Loucy (cell line): ENCODE results near the gene C22orf23.

Experiments
- H2AFZ ChIP-seq: fragments of 200-600 bp; sonication (generic); 2 replicates; pipeline ENCODE4 v1.6.0; 2016; ENCODE audit warnings: antibody characterized with exemption, mild to moderate bottlenecking, low read length, moderate library complexity
- H3F3A ChIP-seq: fragments of 200-600 bp; 2 replicates; pipeline ENCODE4 v1.6.0; 2016; ENCODE audit warnings: antibody characterized with exemption, low read depth, mild to moderate bottlenecking
- H3K27me3 ChIP-seq: fragments of 200-600 bp; sonication (generic); 2 replicates; pipeline ENCODE4 v1.6.1; 2014; ENCODE audit warnings: low read length, mild to moderate bottlenecking; ENCODE audit not compliant: insufficient read depth, poor library complexity, severe bottlenecking
- H3K36me3 ChIP-seq: fragments of 200-600 bp; sonication (generic); 2 replicates; pipeline ENCODE4 v1.6.1; 2016; ENCODE audit warnings: low read length; ENCODE audit not compliant: insufficient read depth
- H3K4me1 ChIP-seq: fragments of 200-600 bp; sonication (generic); 2 replicates; pipeline ENCODE4 v1.5.1; 2014; ENCODE audit warnings: low read length, mild to moderate bottlenecking; ENCODE audit not compliant: insufficient read depth, poor library complexity, severe bottlenecking
- H3K4me2 ChIP-seq: fragments of 200-600 bp; sonication (generic); 2 replicates; pipeline ENCODE4 v1.6.0; 2014; ENCODE audit warnings: antibody characterized with exemption, low read length, low read depth, mild to moderate bottlenecking; ENCODE audit not compliant: poor library complexity, severe bottlenecking
- H3K4me3 ChIP-seq: fragments of 200-600 bp; sonication (generic); 2 replicates; pipeline ENCODE4 v1.5.1; 2014; ENCODE audit warnings: low read length, mild to moderate bottlenecking, mixed read lengths; ENCODE audit not compliant: poor library complexity, severe bottlenecking
- H3K79me2 ChIP-seq: fragments of 200-600 bp; sonication (generic); 2 replicates; pipeline ENCODE4 v1.6.1; 2014; ENCODE audit warnings: low read length; ENCODE audit not compliant: insufficient read depth
- H3K9ac ChIP-seq: fragments of 200-600 bp; sonication (generic); 2 replicates; pipeline ENCODE4 v1.6.0; 2014; ENCODE audit warnings: mild to moderate bottlenecking, low read depth, low read length, moderate library complexity; ENCODE audit not compliant: poor library complexity, severe bottlenecking
- H3K9me2 ChIP-seq: fragments of 200-600 bp; sonication (generic); replicated peaks from 2 replicates; pipeline ENCODE4 v1.6.1; 2016; ENCODE audit warnings: low read depth, low read length, mixed read lengths
- H3K9me3 ChIP-seq: fragments of 200-600 bp; sonication (generic); 2 replicates; pipeline ENCODE4 v1.6.1; 2014; ENCODE audit warnings: mild to moderate bottlenecking, antibody characterized with exemption, low read length, low read depth; ENCODE audit not compliant: insufficient read depth
- H4K20me1 ChIP-seq: fragments of 200-600 bp; sonication (generic); 2 replicates; pipeline ENCODE4 v1.6.0; 2014; ENCODE audit warnings: antibody characterized with exemption, low read length, mild to moderate bottlenecking; ENCODE audit not compliant: insufficient read depth, poor library complexity, severe bottlenecking
- EZH2phosphoT487 ChIP-seq: fragments of 200-600 bp; IDR thresholded peaks from 2 replicates; pipeline ENCODE4 v1.6.1; 2018; ENCODE audit warnings: antibody characterized with exemption, mild to moderate bottlenecking, moderate library complexity, borderline replicate concordance
- TF ChIP-seq, protein P1 (sequence below): fragments of 200-600 bp; sonication (generic); conservative IDR thresholded peaks from 2 replicates; pipeline ENCODE4 v1.5.1; 2014; ENCODE audit warnings: mild to moderate bottlenecking, antibody characterized with exemption, low read length

C22orf23 gene

DNA sequence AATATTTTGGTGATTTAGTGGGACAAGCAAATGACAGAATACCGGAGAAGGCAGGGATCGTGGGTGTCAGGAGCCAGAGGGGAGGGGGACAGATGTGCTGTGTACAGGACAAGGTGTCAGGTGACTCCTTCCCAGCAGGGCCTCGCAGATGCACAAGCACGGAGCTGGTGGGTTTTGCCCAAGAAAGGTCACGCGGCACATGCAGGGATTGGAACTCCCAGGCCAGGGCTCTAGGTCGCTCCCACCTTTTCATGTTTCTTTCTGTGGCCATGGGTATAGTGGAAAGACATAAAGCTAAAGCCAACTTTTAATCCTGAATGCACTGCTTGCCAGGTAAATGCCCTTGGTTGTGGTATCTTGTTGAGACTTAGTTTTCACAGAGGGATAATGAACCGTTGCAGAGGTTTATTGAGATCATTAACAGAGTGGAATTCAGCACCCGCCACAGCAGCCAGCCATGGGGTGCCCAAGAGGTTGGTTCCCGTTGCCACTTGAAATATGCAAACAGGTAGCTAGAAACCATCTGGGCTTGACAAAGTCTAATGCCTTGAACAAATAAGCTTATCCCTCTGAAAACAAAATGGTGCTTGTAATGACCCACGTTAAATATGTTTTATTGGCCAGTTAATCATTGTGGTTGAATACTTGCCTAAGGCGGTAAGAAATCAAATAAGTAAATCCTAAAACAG, 10.1 kb downstream of the C22orf23 start:
- TF ChIP-seq, protein P1, sequence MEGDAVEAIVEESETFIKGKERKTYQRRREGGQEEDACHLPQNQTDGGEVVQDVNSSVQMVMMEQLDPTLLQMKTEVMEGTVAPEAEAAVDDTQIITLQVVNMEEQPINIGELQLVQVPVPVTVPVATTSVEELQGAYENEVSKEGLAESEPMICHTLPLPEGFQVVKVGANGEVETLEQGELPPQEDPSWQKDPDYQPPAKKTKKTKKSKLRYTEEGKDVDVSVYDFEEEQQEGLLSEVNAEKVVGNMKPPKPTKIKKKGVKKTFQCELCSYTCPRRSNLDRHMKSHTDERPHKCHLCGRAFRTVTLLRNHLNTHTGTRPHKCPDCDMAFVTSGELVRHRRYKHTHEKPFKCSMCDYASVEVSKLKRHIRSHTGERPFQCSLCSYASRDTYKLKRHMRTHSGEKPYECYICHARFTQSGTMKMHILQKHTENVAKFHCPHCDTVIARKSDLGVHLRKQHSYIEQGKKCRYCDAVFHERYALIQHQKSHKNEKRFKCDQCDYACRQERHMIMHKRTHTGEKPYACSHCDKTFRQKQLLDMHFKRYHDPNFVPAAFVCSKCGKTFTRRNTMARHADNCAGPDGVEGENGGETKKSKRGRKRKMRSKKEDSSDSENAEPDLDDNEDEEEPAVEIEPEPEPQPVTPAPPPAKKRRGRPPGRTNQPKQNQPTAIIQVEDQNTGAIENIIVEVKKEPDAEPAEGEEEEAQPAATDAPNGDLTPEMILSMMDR = no peak
- TF ChIP-seq EZH2phosphoT487 = no peak
- Histone ChIP-seq H3K4me1 (no peaks in the 10 kb centered on the region), H3K9me3 (no peaks in the 10 kb centered on the region), H3K36me3 (no peaks in the 10 kb centered on the region; the same call in 1 of the 2 replicates), H2AFZ (no peak overlapping the region), H3K27me3 (no peaks in the 10 kb centered on the region), H3K9me2 (no peaks in the 10 kb centered on the region), H3K4me2 (no peak overlapping the region), H3K79me2 (no peaks in the 10 kb centered on the region), H3K4me3 (no peak overlapping the region), H3F3A (no peaks in the 10 kb centered on the region), H4K20me1 (no peaks in the 10 kb centered on the region), H3K9ac (no peak overlapping the region)

DNA sequence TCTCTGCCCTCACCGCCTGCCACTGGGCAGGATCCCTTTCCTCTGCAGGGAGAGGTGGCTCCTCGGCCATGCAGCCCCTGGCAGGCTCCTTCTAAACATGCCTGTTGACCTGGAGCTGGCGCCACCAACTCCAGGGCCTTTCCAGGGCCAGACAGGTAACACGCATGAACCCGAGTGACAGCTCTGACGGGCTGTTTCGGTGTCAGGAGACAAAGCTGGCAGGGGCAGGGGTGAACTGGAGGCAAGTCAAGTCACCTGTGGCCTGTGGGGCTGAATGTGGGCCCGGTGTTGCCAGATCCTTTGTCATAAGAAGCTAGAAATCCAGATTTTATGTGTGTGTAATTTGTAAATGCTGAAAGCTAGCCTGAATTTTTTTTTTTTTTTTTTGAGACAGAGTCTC, 11.3 kb downstream of the C22orf23 start:
- Histone ChIP-seq H4K20me1 (no peaks in the 10 kb centered on the region), H3K4me1 (no peaks in the 10 kb centered on the region), H3K4me3 (no peak overlapping the region), H3K36me3 (peaks cover 5% of the 10 kb centered on the region; the same call in 1 of the 2 replicates), H3K9me3 (no peaks in the 10 kb centered on the region), H3K4me2 (no peak overlapping the region), H3K79me2 (no peaks in the 10 kb centered on the region), H3K27me3 (no peaks in the 10 kb centered on the region), H3F3A (no peaks in the 10 kb centered on the region), H3K9ac (no peak overlapping the region), H2AFZ (no peak overlapping the region), H3K9me2 (no peaks in the 10 kb centered on the region)
- no peak for TF ChIP-seq EZH2phosphoT487
- TF ChIP-seq, protein P1 = no peak

DNA sequence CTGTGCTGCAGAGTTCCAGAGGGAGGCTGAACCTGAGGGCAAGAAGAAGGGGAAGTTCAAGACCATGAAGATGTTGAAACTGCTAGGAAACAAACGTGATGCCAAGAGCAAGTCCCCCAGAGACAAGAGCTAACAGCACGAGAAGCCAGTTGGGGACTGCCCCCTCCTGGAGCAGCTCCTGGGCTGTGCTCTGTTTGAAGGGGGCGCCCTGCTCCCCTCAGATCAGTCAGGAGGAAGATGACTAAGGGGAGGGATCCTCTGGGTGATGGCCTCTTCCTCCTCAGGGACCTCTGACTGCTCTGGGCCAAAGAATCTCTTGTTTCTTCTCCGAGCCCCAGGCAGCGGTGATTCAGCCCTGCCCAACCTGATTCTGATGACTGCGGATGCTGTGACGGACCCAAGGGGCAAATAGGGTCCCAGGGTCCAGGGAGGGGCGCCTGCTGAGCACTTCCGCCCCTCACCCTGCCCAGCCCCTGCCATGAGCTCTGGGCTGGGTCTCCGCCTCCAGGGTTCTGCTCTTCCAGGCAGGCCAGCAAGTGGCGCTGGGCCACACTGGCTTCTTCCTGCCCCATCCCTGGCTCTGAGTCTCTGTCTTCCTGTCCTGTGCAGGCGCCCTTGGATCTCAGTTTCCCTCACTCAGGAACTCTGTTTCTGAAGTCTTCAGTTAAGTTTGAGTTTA, 12.6 kb downstream of the C22orf23 start:
- Histone ChIP-seq H2AFZ (no peak overlapping the region), H3K9me2 (no peaks in the 10 kb centered on the region), H4K20me1 (no peaks in the 10 kb centered on the region), H3K79me2 (no peaks in the 10 kb centered on the region), H3K4me2 (no peak overlapping the region), H3K4me1 (no peaks in the 10 kb centered on the region), H3K4me3 (no peak overlapping the region), H3F3A (no peaks in the 10 kb centered on the region), H3K27me3 (no peaks in the 10 kb centered on the region), H3K36me3 (peaks cover 5% of the 10 kb centered on the region; the same call in 1 of the 2 replicates), H3K9ac (no peak overlapping the region), H3K9me3 (no peaks in the 10 kb centered on the region)
- no peak for TF ChIP-seq EZH2phosphoT487
- TF ChIP-seq, protein P1 = no peak
